Inflammatory macrophage (primary cell): Measurements from ENCODE around the gene KIAA0408.

Experiments used
- DNase-seq, 2 donors: peaks; one replicate each; pipeline ENCODE4 v3.0.0-alpha.2; 2020 to 2022
- total RNA-seq, 18 experiments: gene quantifications; one replicate each; lab custom pipeline; 2026; ENCODE audit warnings: mixed read lengths in 6 of 18, inconsistent platforms in 2 of 18; lab: John Stamatoyannopoulos, UW

KIAA0408 gene
- total RNA-seq, result 0 to 0.04 (median 0) reads per million in 18 experiments

DNA sequence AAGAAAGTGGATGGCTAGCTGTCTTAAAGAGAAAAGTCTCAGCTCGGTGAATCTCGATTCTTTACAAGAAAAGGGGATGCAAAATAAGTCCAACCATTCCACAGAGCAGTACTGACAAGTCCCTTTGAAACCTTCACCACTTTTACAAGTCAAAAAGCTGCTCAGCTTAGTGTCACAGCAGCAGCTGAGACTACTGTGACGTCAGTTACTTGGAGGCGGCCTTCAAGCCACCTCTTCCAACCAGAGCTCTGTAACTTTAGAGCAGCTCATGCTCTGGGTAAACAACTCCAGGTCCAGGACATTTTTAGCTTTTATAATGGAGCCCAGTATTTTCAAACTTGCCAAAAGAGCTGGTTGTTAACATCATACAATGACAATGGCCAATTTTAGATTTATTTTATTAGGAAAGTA, at the start of gene KIAA0408:
Gene KIAA0408, minus strand, starts transcription at position 159 of the 411 bp plus-strand sequence. CDS start 5,408 bp downstream, outside the sequence.
- DNase-seq, result no peak

GRCh38 chr6:127506894-127507293, 47.7 kb upstream of the KIAA0408 start:
- no peak for DNase-seq

DNA sequence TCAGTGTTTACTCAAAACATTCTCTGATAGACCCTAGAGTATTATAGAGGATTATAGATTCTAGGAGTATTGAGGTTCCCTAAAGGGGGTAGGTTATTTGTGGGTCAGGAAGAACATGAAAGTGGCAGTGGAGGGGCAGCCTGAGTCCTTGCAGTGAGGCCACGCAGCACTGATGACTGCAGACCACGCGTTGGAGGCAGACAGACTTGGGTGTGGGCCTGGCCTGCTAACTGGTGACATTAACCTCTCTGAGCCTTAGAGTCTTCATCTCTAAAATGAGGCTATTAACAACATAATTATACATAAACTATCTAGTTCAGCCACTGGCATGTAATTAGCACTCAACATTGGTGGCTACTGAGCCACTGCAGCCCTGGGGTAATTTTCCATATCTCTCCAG, 43.8 kb upstream of the KIAA0408 start:
- DNase-seq, result no peak

DNA sequence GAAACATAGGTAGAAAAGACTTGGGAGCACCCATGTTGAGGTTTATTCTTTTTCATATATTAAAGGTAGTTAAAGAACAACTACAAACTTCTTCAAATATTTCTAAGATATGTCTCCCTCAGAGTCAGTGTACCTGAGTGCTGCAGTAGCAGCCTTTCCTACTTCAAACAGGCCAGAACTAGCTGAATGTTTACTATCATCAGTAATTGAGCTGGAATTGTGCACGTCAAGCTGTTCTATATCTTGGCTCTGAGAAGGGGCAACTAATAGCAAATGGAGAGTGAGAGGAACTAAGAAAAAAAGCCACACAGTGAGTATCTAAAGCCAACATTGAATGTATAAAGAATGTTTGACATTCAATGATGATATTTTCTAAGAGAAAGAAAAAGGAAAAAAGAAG, 38.2 kb upstream of the KIAA0408 start:
- no peak for DNase-seq

DNA sequence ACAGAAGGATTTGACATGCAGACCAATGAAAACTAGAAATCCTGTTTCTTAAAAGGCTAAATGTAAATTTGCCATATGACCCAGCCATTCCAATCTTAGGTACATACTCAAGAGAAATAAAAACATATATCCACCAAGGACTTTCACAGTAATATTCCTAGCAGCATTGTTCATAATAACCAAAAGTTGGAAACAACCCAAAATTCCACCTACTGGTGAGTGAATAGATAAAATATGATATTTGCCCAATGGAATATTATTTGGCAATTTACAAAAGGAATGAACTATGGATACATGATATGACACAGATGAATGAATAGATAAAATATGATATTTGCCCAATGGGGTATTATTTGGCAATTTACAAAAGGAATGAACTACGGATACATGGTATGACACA, 37.3 kb upstream of the KIAA0408 start:
- DNase-seq, result no peak

DNA sequence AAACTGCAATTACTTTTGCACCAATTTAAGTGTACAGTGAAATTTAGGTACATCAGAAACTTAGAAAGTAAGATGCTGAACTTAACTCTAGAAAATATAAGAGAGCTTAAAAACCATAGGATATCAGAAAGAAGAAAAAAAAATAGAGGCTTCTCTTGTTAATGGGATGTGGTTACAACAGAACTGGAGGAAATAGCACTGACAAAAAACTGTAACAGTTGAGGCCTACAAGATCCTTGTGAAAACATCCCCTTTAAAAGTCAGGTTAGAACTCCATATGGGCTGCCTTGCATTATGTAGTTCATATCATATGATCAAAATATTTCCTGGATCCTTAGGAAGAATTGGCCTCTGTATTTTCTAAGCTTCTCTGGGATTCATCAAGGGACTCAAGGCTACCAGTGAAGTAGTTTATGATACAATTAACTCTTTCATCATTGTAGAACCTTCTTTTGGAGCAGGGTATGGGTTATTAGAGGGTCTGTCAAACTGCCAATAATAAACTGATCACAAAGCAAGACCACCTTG, 35.1 kb upstream of the KIAA0408 start:
- no peak for DNase-seq

DNA sequence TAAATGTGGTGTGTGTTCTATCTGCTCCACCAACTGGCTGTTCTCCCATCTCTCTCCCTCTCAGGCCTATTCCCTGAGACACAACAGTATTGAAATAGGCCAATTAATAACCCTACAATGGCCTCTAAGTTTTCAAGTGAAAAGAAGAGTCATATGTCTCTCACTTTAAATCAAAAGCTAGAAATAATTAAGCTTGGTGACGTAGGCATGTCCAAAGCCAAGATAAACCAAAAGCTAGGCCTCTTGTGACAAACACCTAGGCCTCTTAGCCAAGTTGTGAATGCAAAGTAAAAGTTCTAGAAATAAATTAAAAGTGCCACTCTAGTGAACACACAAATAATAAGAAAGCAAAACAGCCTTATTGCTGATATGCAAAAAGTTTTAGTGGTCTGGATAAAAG, 30.1 kb upstream of the KIAA0408 start:
- no peak for DNase-seq

GRCh38 chr6:127486934-127487333, 27.7 kb upstream of the KIAA0408 start:
- no peak for DNase-seq

DNA sequence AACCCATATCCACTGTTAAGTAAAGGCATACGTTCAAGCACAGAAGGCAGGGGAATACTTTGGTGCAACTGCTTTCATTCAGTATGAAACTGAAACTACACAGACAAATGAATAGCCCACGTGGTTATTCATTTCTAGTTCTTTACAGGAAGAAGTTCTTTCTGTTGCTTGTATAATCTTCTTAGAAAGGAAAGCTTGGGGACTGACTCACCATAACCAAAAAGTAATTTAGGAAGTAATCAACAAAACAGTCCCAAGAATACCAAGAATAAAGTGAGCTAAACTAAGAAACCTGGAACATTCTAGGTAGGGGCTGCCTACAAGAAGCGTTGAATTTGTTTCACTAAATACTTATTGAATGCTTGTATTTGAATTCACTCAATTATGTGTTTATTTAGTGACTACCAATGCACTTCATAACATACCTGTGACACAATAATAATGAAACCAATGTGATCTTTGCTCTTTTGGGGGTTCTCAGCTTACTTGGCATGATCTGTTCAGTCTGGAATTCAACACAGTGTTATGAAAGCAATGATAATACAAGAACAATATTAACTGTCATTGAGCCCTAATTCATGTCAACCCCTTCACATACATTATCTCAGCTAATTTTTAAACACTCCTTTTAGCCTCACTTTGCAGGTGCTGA, 25.1 kb upstream of the KIAA0408 start:
- DNase-seq, result peak; percentile 31 to 69

- DNase-seq, result no peak
These were observed 24.3 kb upstream of the KIAA0408 start for GRCh38 chr6:127483399-127484055.

GRCh38 chr6:127482325-127482724, 23.1 kb upstream of the KIAA0408 start:
- DNase-seq, result no peak

- DNase-seq, result no peak
These were observed 22.4 kb upstream of the KIAA0408 start for GRCh38 chr6:127481628-127482027.

GRCh38 chr6:127481111-127481510, 21.9 kb upstream of the KIAA0408 start:
- no peak for DNase-seq

GRCh38 chr6:127477658-127478057, 18.5 kb upstream of the KIAA0408 start:
- no peak for DNase-seq

- DNase-seq, result no peak
These were observed 16.6 kb upstream of the KIAA0408 start for GRCh38 chr6:127475823-127476176.

DNA sequence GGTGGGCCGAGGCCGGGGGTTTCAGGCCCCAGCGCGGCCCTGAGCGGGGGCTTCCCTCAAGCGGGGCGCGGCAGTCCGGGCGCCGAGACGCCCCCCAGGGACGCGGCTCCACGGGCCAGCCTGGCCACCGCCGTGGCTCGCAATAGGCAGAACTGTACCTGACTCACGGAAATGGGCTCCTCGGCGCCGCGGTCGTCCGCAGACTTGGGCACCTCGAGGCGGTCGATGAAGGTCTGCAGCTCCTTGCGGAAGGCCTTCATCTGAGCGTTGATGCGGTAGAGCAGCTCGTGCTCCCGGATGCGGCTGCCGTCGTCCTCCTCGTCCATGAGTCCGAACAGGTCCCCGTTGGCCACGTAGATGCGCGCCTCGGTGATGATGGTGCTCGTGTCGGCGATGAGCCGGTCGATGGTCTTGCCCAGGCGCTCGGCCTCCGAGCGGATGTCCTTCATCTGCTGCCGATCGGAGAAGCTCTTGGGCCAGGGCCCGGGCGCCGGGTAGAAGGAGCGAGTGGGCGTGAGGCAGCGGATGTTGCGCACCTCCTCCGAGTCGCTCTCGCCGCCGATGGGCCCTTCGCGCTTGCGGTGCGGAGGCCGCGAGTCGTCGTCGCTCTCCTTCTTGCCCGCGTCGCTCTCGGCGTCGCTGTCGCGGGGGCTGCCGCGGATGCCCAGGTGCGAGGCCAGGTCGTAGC, 16.1 kb upstream of the KIAA0408 start:
- no peak for DNase-seq

DNA sequence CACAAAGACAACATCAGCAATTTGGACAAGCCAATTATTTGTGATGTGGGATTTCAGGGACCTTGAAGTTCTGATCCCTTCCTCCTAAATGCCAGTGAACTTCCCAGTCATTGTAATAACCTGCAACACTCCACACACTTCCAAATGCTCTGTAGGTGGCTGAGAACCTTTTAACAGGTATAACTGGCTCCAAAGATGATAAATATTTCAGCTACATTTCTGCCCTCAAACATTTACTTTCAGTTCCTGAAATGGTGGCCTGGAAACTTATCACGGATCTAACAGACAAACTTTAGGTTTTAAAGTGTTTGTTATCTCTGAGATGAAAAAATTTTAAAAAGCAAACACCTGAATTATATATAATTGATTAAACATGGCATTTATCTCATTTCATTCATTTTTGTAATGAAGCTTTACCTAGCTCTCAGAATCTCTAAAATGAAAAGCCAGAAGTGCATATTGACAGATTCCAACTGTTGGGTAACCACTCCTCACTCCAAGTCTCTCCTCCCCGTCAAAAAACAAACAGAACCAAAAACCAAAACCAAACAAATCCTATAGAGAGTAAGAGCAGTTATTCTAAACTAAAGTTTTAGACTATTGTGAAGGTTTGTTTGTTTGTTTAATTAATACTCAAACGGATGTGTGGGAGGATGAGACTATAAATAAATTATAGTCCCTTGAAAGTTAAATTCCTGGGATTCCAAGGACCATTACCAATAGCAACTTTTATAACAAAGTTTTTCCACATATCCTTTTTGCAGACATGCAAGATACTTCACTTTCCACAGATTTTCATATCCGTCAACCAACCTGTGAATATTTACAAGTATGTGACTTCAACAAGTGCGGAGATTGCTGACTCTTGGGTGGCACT, 12.4 kb upstream of the KIAA0408 start:
- DNase-seq, result no peak

GRCh38 chr6:127468936-127469335, 9.7 kb upstream of the KIAA0408 start:
- DNase-seq, result no peak

DNA sequence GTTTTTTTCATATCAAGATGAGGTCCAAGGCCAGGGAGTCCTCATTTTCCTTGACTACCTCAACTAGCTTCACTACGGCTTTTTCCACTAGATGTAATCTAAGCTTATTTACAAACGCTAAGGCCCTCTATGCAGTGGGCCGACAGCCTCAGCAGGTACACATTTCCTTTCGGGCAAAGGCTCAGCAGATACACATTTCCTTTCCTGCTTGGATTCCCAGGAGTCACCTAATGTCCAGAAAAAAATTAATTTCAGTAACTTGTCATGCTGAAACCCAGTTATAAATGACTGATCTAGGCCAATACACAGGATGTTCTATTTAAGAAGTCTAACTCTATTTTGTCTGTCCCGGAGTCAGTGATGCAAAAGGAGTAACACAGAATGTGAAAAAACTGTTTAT, 7.2 kb upstream of the KIAA0408 start:
- no peak for DNase-seq

DNA sequence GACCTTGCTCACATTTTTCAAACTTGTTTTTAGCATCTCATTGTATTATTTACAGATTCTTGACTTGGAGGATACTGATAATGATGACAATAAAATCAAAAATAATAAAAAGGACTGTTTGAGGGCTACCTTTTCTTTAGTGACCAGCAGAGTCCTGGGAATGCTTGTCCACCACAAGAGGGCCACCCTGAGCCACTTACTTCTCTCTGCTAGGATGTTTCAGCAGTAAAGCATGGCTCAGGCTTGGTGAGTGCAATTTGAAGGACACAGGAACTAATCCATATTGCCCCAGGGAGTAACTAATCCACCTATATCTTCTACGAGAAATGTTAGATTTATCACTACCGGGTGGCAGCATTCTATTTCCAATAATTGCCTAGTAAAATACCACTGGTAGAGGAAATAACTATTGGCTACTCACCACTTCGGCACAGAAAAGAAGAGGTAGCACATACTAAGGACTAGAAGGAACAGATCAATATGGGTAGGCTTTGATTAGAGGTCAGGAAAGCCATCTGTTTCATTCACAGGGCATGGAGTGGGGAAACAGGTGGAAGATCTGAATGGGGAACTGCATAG, 5.8 kb upstream of the KIAA0408 start:
- DNase-seq, result peak; percentile 70 to 78

GRCh38 chr6:127464161-127464880, 5.1 kb upstream of the KIAA0408 start:
- DNase-seq, result no peak

DNA sequence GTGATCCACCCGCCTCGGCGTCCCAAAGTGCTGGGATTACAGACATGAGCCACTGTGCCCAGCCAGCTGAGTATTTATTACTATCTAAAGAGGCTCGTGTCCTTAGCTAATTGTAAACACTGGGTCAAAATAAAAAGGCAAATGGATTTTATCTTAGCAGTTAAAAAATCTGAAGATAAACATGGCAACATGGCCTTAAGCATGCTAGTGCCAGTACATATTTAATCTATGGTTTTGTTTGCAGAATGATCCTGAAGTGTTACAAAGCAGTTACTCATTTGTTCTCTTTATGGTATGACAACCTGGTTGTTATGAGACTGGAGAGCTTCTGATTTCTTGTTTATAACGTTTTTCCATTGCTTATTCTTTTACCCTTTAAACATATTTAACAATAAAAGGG, 3.9 kb upstream of the KIAA0408 start:
- no peak for DNase-seq
